ENCODE results near the gene ATP8A2.
A peak's percentile ranks its signal among the peaks of the same experiment; 100 is the strongest.
"Not testable (repeated sequence)": the region's sequence is repeated elsewhere in the genome, so short reads cannot be mapped to it uniquely, and the experiment has no call there.

ATP8A2 gene

DNA sequence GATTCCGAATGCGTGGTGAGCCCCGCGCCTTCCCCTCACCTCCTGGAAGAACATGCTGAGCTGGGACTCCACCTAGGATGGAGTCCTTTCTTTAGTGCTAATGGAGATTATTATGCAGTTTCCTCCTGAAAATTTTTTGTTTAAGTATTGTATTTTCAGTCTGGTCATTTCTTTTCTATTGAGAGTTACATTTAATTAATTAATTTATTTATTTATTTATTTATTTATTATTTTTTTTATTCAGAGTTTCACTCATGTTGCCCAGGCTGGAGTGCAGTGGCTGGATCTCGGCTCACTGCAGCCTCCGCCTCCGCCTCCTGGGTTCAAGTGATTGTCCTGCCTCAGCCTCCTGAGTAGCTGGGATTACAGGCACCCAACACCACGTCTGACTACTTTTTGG lies 400.8 kb downstream of the ATP8A2 start:
- DNase-seq, result not testable (repeated sequence)

DNA sequence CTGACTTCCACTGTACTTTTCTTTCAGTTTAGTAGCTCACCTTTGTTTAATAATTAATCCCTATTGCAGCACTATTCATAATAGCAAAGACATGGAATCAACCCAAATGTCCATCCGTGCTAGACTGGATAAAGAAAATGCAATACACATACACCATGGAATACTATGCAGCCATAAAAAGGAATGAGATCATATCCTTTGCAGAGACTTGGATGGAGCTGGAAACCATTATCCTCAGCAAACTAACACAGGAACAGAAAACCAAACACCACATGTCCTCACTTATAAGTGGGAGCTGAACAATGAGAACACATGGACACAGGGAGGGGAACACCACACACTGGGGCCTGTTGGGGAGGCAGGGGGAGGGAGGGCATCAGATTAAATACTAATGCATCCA lies 402.3 kb downstream of the ATP8A2 start:
- DNase-seq, result not testable (repeated sequence)

- no peak for DNase-seq
Measured at GRCh38 chr13:25775275-25775674, 403.5 kb downstream of the ATP8A2 start.

GRCh38 chr13:25775986-25776385 lies 404.2 kb downstream of the ATP8A2 start:
- DNase-seq, result no peak

- DNase-seq, result no peak
Measured at GRCh38 chr13:25776722-25777121, 404.9 kb downstream of the ATP8A2 start.

- no peak for DNase-seq
Measured at GRCh38 chr13:25777509-25777908, 405.7 kb downstream of the ATP8A2 start.

GRCh38 chr13:25778365-25778764 lies 406.6 kb downstream of the ATP8A2 start:
- no peak for DNase-seq

DNA sequence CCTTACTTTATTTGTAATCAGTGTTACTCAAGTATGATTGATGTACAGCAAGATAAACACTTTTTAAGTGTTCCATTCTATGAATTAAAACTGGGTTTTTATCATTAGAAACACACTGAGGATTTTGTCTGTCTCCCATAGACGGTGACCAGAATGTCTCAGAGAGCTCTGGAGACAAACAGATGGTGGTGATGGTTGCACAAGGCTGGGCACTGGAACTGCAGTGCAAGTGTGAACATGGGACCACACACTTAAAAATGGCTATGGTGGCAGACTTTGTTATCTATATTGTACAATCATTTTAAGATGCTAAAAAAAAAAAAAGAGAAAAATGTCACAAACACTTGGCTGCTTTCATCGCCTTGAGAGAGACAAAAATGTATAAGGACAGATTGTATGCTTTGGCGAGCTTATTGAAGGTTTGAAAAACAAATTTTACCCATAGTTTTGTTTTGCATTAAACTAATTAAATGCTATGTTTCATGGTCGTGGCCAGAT lies 407.1 kb downstream of the ATP8A2 start:
- no peak for DNase-seq

GRCh38 chr13:25783076-25783475 lies 411.3 kb downstream of the ATP8A2 start:
- no peak for DNase-seq

DNA sequence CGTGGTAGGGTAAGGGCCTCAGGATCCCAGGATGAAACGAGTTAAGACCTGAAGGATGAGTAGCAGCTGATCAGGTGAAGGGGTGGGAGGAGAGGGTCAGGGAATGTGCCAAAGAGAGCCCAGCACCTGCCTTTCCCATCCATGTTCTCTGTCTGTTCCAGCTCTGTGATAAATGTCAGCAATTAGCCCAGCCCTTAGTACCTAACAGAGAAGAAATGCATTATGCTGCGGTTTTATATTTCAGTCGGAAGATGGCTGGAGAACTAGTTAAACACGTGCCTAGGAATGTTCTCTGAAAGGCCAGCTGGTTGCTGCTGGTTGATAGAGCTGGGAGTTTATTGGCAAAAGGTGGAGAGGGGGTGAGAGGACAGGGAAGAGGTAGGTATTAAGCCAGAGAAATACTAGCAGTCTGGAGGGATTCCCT lies 411.8 kb downstream of the ATP8A2 start:
- DNase-seq, result peak; percentile 66

GRCh38 chr13:25784119-25784518 lies 412.3 kb downstream of the ATP8A2 start:
- no peak for DNase-seq

DNA sequence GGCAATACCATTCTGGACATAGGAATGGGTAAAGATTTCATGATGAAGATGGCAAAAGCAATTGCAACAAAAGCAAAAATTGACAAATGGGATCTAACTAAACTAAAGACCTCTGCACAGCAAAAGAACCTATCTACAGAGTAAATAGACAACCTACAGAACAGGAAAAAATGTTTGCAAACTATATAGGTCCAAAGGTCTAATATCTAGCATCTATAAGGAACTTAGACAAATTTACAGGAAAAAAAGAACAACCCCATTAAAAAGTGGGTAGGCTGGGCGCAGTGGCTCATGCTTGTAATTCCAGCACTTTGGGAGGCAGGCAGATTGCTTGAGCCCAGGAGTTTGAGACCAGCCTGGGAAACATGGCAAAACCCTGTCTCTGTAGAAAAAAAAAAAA lies 418.4 kb downstream of the ATP8A2 start:
- not testable (repeated sequence) for DNase-seq

DNA sequence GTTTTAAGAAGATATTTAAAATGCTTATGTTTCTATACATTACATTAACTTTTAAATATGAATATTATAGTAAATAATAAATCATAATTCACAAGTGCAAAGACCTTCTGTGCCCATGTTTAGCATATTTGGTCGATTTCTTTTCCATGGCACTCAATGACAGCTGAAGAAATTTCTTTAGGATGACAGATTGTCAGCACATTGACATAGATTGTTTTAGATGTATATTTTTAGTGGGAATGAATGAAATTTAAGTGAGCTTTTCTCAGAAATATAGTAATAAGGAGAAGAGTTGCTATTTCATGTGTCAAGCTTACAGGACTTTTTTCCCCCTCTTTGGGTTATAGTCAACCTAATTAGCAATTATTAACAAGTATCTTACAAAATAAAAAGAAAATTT lies 423.5 kb downstream of the ATP8A2 start:
- DNase-seq, result no peak

- DNase-seq, result no peak
Measured at GRCh38 chr13:25796474-25796873, 424.7 kb downstream of the ATP8A2 start.

DNA sequence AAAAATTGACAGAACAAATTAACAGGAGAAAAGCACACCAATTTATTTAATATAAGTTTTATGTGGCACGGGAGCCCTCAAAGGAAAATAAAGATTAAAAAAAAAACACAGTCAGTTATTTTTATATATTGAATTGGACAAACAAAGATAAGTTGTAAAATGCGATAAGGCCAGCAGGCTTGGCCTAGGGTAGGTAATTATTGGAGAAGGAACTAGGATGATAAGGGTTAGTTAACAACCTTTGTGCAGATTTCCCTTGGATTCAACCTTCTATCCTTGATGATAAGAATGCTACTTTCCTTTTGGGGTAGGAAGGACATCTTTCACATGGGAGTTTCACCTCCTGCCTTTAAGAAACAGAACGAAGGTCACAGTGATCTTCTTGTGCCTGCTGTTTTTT lies 427.2 kb downstream of the ATP8A2 start:
- no peak for DNase-seq

DNA sequence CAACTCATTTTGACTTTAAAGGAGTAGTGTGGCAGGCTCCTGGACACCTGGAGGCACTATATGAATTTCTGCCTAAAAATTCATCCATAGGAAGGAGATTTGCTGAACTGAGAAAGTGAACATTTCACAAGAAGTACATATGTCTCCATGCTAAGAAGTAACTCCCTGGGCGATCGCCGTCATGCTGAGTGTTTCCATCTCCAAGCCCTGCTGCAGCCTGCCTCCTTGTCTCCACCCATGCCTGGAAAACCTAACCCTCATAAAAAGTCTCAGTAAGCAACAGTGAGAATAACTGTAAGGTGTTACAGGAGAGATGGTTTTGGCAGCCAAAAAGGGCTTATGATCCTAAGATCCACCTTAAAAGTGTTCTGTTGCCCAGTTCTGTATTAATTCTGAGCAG lies 428.7 kb downstream of the ATP8A2 start:
- no peak for DNase-seq

DNA sequence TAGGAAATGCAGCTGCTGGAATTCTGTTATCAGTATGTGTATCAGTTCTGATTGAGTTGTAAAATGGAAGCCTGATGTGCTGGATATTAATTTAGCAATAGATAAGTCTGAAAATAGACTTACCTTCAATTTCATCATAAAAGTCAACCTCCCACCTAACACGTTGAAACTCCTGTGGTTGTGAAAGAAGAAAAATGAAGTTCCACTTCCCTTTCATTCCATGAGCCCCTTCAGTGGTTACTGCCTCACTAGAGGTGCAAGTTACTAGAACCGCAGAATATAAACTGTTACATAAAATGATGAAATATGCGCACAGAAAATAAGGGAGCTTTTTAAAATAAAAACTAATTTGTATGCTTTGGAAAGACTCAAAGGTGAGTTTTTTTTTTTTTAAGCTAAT lies 430.8 kb downstream of the ATP8A2 start:
- no peak for DNase-seq

DNA sequence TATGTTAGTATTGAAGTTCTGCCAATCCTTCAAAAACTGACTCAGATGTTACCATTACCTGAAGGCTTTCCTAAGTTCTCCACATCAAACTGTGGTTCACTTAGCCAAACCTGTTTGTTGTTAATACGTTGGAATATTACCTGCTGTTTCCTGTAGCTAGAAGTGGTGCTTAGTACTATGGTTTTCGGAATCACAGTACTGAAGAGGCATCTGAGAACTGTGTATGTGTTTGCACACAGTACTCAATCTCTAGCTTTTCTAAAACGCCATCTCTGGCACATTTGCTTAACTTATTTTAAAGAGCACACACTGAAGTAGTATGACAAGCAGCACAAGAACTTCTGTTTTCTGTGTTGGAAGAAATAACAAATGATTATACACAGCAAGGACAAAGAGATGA lies 431.9 kb downstream of the ATP8A2 start:
- DNase-seq, result no peak

- DNase-seq, result no peak
Measured at GRCh38 chr13:25806264-25806974, 434.6 kb downstream of the ATP8A2 start.

DNA sequence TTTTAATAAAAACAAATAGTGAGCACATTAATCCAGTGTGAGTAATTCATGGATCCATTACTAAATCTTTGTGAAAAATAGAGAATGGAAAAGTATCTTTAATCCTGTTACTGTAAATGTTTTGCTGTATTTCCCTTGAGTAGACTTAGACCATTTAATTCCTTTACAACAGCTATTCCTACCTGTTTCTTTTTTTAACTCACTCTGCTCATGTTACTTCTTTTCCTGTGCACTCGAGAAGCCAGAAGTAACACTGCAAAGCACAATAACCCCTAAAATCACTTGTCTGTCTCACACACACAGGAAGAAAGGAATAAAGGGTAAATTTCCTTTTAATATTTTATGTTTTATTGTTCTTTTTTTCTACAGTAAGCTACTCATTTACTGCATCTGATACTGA lies 435.8 kb downstream of the ATP8A2 start:
- DNase-seq, result no peak

DNA sequence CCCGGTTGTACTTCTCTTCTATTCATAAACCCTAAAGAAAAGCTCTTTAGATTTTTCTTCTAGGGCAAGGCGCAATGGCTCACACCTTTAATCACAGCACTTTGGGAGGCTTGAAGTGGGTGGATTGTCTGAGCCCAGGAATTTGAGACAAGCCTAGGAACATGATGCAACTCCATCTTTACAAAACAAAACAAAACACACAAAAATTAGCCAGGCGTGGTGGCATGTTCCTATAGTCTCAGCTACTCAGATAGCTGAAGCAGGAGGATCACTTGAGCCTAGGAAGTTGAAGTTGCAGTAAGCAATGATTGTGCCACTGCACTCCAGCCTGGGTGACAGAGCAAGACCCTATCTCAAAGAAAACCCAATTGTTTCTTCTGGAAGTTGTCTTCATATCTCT lies 439.7 kb downstream of the ATP8A2 start:
- no peak for DNase-seq

- DNase-seq, result peak; percentile 38
Measured at GRCh38 chr13:25816239-25816638, 444.5 kb downstream of the ATP8A2 start.

DNA sequence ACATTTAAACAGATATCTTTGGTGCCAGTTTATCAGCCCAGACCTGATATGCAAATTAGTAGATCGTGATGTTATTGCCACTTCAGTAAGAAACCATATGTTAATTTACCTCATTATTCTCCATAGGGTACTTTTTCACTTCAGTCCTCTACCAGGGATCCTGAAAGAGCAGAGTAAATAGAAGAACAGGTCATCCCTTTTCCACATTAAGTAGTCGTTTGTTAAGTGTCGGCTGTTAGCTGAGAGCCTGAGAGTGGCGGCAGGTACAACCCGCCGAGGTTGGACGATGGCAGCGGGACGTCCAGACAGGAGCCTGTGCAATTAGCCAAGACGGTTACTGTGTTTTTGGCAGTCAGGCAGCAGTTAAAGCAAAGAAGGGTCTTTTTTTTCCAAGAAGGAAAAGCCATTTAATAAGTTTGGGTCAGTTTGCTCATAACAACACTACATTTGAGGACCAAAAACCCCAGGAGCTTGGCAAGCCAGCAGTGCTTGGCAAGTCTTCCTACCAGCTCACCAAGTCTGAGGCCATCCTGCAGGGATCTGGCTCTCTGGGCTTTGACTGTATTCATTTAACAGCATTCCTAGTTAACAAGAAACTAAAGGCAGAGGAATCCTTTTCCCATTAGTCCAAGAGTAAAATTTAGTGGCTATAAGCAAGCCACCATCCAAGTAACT lies 448.2 kb downstream of the ATP8A2 start:
- DNase-seq, result peak; percentile 42

DNA sequence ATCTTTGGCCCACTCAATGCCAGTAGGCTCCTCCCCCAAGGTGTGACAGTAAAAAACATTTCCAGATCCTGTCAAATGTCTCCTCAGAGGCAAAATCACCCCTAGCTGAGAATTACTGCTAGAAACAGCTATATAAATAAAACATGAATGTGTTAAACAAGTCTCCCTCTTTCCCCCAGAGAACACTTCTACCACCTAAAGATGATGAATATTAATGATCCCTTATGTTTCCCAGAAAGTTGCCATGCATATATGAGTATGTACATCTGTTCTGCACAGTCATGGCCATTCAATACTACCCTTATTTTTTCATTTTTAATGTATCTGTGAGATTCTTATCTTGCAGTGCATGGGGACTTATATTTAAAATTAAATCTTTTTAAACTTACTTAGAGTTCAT lies 450.0 kb downstream of the ATP8A2 start:
- no peak for DNase-seq

GRCh38 chr13:25827221-25827620 lies 455.4 kb downstream of the ATP8A2 start:
- not testable (repeated sequence) for DNase-seq

Data from SHP77 treated with DMSO at 0.1 percent for 48 hours (cell line).